H54 (cell line): ENCODE data around the gene GABRA4.

ENCODE experiments used
- DNase-seq: peaks from one replicate; pipeline ENCODE4 v3.0.0; 2011; ENCODE audit warnings: low spot score, mixed read lengths; ENCODE audit not compliant: insufficient read length
- FAIRE-seq: peaks from 3 replicates; lab custom pipeline; 2011; peaks lifted over from hg19 to GRCh38; lab: Jason Lieb, UNC
- POLR2A ChIP-seq: IDR thresholded peaks from 2 replicates; pipeline ENCODE4 v1.6.1; 2011; ENCODE audit warnings: low read depth, mild to moderate bottlenecking, low read length

GABRA4 gene

GRCh38 chr4:46958742-46959488, 34.5 kb downstream of the GABRA4 start:
- no peak for FAIRE-seq

DNA sequence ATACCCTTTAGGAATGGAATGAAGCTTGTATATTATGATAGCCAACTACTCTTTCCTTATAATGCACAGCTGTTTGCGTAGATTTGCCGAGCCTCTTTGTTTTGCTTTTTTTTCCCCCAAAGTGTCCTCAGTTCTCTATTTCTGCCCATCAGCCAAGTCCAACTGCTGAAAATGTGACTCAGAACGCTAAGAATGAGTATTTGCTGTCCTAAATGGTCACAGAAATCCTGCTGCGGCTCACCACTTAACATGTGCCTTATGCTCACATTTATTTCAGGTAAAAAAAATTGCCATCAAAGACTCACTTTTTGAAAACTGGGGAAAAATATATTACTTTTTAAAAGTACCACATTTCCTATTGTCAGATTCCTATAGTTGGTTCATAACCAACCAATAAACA, 36.9 kb downstream of the GABRA4 start:
- no peak for FAIRE-seq
- TF ChIP-seq POLR2A, result no peak
- no peak for DNase-seq

More at GRCh38 chr4:46958742-46959488, 34.5 kb downstream of the GABRA4 start:
- TF ChIP-seq POLR2A, result no peak
- no peak for DNase-seq

DNA sequence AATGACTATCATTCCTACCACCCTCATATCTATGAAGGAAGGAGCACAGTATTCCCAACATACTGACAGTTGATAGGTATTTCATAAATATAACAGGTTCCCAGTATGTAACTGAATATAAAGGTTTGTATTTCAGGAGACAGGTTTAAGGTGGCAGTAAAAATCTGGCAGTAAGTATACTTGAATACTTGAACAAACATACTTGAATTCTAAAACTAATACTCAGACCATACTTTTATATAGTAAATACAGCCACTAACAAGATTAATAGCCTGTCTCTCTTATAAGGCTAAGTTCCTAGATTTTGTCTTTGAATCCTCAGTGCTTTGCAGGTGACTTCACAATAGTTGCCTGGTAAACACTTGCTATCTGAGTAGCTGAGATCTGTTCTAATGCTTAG, 37.8 kb downstream of the GABRA4 start:
- FAIRE-seq, result no peak
- no peak for DNase-seq
- TF ChIP-seq POLR2A, result no peak

DNA sequence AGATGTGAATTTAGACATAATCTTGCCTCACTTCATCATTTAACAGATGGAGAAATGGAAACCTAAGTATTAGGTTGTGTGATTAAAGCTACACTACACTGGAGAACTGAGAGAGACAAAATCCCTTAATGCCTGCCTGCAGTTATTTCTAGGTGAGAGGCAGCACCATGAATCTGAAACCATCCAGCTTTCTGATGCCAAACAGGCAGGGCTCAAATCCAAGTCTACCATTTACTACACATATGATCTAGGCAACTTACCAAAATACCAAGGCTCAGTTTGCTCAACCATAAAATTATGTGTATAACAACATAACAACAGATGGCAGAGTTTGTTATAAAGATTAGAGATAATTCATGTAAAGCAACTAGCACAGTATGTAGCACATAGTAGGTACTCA, 38.7 kb downstream of the GABRA4 start:
- FAIRE-seq (no peak), DNase-seq (no peak)

DNA sequence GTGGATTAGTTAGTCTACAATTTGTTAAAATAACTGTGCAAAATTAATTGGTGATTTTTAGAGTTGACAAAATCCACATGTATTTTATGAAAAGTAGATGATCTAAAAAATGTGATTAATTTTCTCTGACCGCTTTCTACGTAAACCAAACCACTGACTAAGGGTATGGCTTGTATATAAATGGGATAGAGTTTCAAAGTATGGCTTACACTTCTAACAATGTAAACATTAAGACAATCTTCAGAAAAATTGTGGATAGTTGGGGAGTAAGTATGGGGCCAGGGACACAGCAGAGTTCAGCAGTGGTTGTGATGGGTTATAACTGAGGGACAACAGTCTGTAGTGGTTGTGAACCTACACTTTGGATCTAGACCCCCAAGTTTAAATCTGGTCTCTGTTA, 39.8 kb downstream of the GABRA4 start:
- FAIRE-seq (no peak), DNase-seq (no peak)

More for the DNA sequence above, 38.7 kb downstream of the GABRA4 start:
- TF ChIP-seq POLR2A, result no peak

DNA sequence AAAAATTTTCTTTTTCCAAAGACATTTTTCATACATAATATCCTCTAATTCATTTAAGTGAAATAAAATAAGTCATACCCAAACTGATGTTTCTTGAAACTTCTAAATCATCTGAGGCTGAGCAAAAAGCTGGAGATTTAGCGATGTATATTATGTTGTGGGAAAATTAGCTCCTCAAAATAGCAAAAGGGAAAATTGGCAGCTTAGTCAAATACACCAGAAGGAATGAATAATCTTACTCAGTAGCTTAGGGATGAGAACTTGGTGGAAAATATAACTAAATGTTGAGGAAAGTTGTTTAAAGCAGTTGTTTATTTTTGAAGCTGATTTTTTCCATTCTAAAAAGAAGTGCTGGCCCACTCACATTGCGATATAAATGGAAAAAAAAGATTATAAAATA, 40.9 kb downstream of the GABRA4 start:
- TF ChIP-seq POLR2A, result no peak

More for the DNA sequence above, 39.8 kb downstream of the GABRA4 start:
- no peak for TF ChIP-seq POLR2A

DNA sequence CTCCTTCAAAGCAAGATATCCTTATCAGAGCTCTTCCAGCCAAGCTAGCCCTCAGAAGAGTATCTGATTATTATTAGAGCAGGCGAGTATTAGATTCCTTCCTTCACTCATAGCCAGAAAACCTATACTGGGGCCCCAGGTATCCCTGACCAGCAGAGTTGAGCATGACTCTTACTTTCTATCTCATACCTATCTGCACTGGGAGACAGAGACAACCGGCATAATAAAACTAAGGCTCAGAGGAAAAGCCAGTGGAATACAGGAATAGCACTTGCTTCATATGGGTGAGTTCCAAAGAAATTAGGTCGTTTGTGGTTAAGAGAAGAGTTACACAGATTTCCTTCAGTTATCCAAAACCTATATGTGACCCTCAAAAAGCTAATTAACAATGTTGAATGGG, 42.6 kb downstream of the GABRA4 start:
- FAIRE-seq, result no peak
- no peak for TF ChIP-seq POLR2A

More for the DNA sequence above, 40.9 kb downstream of the GABRA4 start:
- FAIRE-seq (no peak), DNase-seq (no peak)

GRCh38 chr4:46949822-46950221, 43.6 kb downstream of the GABRA4 start:
- no peak for FAIRE-seq
- no peak for TF ChIP-seq POLR2A
- DNase-seq, result no peak

More for the DNA sequence above, 42.6 kb downstream of the GABRA4 start:
- no peak for DNase-seq

DNA sequence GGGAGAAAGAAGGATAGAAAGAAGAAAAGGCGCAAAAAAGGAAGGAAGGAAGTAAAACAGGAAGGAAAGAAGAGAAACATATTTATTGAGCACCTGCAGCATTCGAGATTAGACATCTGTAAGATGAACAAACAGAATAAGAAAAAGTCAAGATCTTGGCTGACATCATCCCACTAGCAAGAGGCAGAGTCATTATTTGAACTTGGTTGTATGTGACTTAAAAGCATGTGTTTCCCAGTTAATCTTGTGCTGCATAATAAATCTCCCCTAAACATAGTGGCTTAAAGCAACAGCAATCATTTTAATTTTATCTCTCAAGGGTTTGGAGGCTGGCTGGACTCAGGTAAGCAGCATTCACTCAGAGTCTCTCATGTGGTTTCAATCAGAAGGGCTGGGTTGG, 45.8 kb downstream of the GABRA4 start:
- FAIRE-seq (no peak), DNase-seq (no peak)
- TF ChIP-seq POLR2A, result no peak

GRCh38 chr4:46946919-46947536, 46.4 kb downstream of the GABRA4 start:
- TF ChIP-seq POLR2A, result no peak
- FAIRE-seq, result no peak
- DNase-seq, result no peak

- DNase-seq, result no peak
- no peak for TF ChIP-seq POLR2A
- no peak for FAIRE-seq
Measured at GRCh38 chr4:46945062-46945461, 48.3 kb downstream of the GABRA4 start.

- FAIRE-seq (no peak), DNase-seq (no peak)
- no peak for TF ChIP-seq POLR2A
Measured at GRCh38 chr4:46944345-46944744, 49.0 kb downstream of the GABRA4 start.

GRCh38 chr4:46937493-46937892, 55.9 kb downstream of the GABRA4 start:
- no peak for FAIRE-seq
- TF ChIP-seq POLR2A, result no peak

GRCh38 chr4:46934726-46935125, 58.7 kb downstream of the GABRA4 start:
- DNase-seq (no peak), FAIRE-seq (no peak)
- TF ChIP-seq POLR2A, result no peak

More at GRCh38 chr4:46937493-46937892, 55.9 kb downstream of the GABRA4 start:
- DNase-seq, result no peak

DNA sequence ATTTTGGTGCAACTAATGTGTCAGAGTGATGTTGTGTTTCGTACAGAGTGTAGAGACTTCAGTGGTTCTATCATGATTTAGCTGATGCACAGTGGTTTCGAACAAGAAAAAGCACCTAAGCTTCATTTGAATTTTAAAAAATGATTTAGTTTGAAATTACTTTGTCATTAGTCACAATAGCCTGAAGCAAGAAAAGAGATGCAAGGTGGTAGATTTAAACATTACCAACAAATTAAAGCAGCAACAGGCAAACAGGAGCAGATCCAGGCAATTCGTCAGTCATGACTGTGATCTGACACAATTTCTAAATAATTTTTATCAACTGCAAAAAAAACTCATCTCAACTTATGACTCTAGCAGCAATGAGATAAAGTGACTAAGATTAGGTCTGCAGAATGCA, 59.7 kb downstream of the GABRA4 start:
- FAIRE-seq (no peak), DNase-seq (no peak)
- no peak for TF ChIP-seq POLR2A

GRCh38 chr4:46931981-46932380, 61.4 kb downstream of the GABRA4 start:
- DNase-seq (no peak), FAIRE-seq (no peak)

More at GRCh38 chr4:46931981-46932380, 61.4 kb downstream of the GABRA4 start:
- no peak for TF ChIP-seq POLR2A
